ENCODE results near the gene ROGDI. TPM values are rescaled to one million over a fixed set of nuclear protein-coding genes. Genes with fewer than 3 reads are reported as not detected.

ROGDI gene
- total and polyA plus RNA-seq, 9 of the 15 experiments (the other 6 are each of a cell fraction or from before 2014, with no cell fraction given) = 0.97 to 37.3 (median 16.5) TPM

DNA sequence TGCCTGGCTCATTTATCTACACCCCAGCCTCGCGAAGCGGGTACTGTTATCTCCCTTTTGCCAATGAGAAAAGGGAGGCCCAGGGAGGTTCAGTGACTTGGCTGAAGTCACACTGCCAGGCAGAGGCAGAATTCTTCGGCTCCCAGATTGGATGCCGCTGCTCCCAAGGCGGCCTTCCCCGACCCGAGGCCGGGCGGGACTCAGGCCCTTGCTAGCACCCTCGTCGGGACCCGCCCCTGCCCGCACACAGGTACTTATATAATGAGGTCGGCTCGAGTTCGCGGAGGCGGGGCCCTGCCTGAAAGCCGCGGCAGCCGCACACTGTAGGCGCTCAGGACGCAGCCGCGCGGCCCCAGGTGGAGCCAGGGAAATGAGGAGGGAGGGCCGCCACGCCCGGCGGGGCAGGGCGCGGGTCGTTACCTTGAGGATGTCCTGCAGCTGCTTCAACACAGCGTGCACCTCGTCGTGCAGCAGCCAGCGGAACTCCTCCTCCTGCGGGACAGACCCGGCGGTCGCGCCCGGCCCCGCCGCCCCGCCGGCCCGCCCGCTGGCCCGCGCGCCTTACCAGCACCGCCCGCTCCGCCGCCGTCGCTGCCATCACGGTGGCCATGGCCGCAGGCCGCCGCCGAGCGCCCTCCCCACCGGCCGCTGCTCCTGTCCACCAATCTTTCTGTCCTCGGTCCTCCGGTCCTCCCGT is at the start of gene ROGDI (continued):
- peak; percentile 82 for TF ChIP-seq RBBP5 (IDR thresholded peaks at IDR 0.05; ENCODE audit: borderline replicate concordance, insufficient read depth, low read length, poor library complexity, severe bottlenecking)
- no peak for TF ChIP-seq ZNF174 (CRISPR knock-in tag; IDR thresholded peaks at IDR 0.05)
- TF ChIP-seq, protein P1, sequence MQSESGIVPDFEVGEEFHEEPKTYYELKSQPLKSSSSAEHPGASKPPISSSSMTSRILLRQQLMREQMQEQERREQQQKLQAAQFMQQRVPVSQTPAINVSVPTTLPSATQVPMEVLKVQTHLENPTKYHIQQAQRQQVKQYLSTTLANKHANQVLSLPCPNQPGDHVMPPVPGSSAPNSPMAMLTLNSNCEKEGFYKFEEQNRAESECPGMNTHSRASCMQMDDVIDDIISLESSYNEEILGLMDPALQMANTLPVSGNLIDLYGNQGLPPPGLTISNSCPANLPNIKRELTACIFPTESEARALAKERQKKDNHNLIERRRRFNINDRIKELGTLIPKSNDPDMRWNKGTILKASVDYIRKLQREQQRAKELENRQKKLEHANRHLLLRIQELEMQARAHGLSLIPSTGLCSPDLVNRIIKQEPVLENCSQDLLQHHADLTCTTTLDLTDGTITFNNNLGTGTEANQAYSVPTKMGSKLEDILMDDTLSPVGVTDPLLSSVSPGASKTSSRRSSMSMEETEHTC (IDR thresholded peaks at IDR 0.05) = no peak
- TF ChIP-seq, protein P2, sequence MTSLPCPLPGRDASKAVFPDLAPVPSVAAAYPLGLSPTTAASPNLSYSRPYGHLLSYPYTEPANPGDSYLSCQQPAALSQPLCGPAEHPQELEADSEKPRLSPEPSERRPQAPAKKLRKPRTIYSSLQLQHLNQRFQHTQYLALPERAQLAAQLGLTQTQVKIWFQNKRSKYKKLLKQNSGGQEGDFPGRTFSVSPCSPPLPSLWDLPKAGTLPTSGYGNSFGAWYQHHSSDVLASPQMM (CRISPR knock-in tag; IDR thresholded peaks at IDR 0.05) = no peak
- TF ChIP-seq SAP30 (IDR thresholded peaks at IDR 0.05; ENCODE audit: borderline replicate concordance, insufficient read depth, low read depth, low read length, poor library complexity, severe bottlenecking) = peak; percentile 86
- no peak for TF ChIP-seq ZBTB8A (IDR thresholded peaks at IDR 0.05; ENCODE audit: partially characterized antibody)
- TF ChIP-seq, protein P3, sequence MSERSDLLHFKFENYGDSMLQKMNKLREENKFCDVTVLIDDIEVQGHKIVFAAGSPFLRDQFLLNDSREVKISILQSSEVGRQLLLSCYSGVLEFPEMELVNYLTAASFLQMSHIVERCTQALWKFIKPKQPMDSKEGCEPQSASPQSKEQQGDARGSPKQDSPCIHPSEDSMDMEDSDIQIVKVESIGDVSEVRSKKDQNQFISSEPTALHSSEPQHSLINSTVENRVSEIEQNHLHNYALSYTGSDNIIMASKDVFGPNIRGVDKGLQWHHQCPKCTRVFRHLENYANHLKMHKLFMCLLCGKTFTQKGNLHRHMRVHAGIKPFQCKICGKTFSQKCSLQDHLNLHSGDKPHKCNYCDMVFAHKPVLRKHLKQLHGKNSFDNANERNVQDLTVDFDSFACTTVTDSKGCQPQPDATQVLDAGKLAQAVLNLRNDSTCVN (CRISPR knock-in tag; IDR thresholded peaks at IDR 0.05) = 0 out of 2 replicates have a peak, but pooled peaks have one; percentile 2
- no peak for TF ChIP-seq ZNF764 (CRISPR knock-in tag; IDR thresholded peaks at IDR 0.05; ENCODE audit: low read depth)
- TF ChIP-seq CHD4 (IDR thresholded peaks at IDR 0.05; ENCODE audit: insufficient read depth, insufficient replicate concordance, low read depth, low read length, poor library complexity, severe bottlenecking) = no peak
- TF ChIP-seq NRF1 (conservative IDR thresholded peaks at IDR 0.05 in 1 of 2, IDR thresholded peaks at IDR 0.05 in 1 of 2) = peak; percentile 79 to 82
- no peak for TF ChIP-seq NR4A1 (CRISPR knock-in tag; IDR thresholded peaks at IDR 0.05)
- TF ChIP-seq NR4A1 (tag; IDR thresholded peaks at IDR 0.05) = no peak
- TF ChIP-seq BCL6 (CRISPR knock-in tag; IDR thresholded peaks at IDR 0.05) = no peak
- TF ChIP-seq, protein P4, sequence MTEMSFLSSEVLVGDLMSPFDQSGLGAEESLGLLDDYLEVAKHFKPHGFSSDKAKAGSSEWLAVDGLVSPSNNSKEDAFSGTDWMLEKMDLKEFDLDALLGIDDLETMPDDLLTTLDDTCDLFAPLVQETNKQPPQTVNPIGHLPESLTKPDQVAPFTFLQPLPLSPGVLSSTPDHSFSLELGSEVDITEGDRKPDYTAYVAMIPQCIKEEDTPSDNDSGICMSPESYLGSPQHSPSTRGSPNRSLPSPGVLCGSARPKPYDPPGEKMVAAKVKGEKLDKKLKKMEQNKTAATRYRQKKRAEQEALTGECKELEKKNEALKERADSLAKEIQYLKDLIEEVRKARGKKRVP (CRISPR knock-in tag; IDR thresholded peaks at IDR 0.05) = no peak
- TF ChIP-seq, protein P5, sequence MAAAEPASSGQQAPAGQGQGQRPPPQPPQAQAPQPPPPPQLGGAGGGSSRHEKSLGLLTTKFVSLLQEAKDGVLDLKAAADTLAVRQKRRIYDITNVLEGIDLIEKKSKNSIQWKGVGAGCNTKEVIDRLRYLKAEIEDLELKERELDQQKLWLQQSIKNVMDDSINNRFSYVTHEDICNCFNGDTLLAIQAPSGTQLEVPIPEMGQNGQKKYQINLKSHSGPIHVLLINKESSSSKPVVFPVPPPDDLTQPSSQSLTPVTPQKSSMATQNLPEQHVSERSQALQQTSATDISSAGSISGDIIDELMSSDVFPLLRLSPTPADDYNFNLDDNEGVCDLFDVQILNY (CRISPR knock-in tag; IDR thresholded peaks at IDR 0.05) = no peak
- TF ChIP-seq SMAD1 (IDR thresholded peaks at IDR 0.05; ENCODE audit: low read depth, low read length, partially characterized antibody) = no peak
- peak; percentile 25 for TF ChIP-seq HNRNPLL (IDR thresholded peaks at IDR 0.05; ENCODE audit: low read depth, low read length, poor library complexity, severe bottlenecking)
- peak; percentile 52 for TF ChIP-seq ZFP36 (IDR thresholded peaks at IDR 0.05; ENCODE audit: low read depth, low read length, partially characterized antibody)
- peak; percentile 20; the same call in 1 of the 2 replicates for TF ChIP-seq ZKSCAN1 (IDR thresholded peaks at IDR 0.05; ENCODE audit: low read depth, low read length)
- no peak for TF ChIP-seq MCM2 (IDR thresholded peaks at IDR 0.05; ENCODE audit: low read depth)
- TF ChIP-seq, protein P6, sequence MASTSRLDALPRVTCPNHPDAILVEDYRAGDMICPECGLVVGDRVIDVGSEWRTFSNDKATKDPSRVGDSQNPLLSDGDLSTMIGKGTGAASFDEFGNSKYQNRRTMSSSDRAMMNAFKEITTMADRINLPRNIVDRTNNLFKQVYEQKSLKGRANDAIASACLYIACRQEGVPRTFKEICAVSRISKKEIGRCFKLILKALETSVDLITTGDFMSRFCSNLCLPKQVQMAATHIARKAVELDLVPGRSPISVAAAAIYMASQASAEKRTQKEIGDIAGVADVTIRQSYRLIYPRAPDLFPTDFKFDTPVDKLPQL (IDR thresholded peaks at IDR 0.05; ENCODE audit: extremely low read depth, insufficient read length) = no peak

Measured in K562 (cell line).